Measurements from ENCODE around the gene ARHGDIA. TPM values are rescaled to one million over a fixed set of nuclear protein-coding genes. Genes with fewer than 3 reads are reported as not detected.

The ARHGDIA gene
- total RNA-seq, 4 donors from 2014 or later: 120 to 219 (median 169) TPM

GRCh38 chr17:81844327-81844851 lies 26.7 kb downstream of the ARHGDIA start:
- TF ChIP-seq EP300 (IDR thresholded peaks at IDR 0.05) (no peak), CTCF (IDR thresholded peaks at IDR 0.05) (no peak), POLR2A (IDR thresholded peaks at IDR 0.05) (no peak), POLR2AphosphoS5 (IDR thresholded peaks at IDR 0.05) (no peak)
- Histone ChIP-seq H3K27me3 (no peaks in the 10 kb centered on the region), H3K4me3 (no peak overlapping the region), H3K27ac (no peak overlapping the region), H3K4me1 (no peaks in the 10 kb centered on the region), H3K9me3 (no peaks in the 10 kb centered on the region), H3K36me3 (peaks cover 0 to 69% of the 10 kb centered on the region in 2 donors)
- 93% methylated on average over 3 of the region's 14 CpGs; no CpG with 5 or more reads in 1 of the 2 donors for WGBS, 2 donors (ENCODE audit: low coverage in 1 of 2)
- no peak for ATAC-seq

- H3K27ac ChIP-seq: no peak overlapping the region
- H3K4me1 ChIP-seq: no peaks in the 10 kb centered on the region
- TF ChIP-seq EP300 (IDR thresholded peaks at IDR 0.05): no peak
- no peak for TF ChIP-seq POLR2AphosphoS5 (IDR thresholded peaks at IDR 0.05)
- TF ChIP-seq POLR2A (IDR thresholded peaks at IDR 0.05): no peak
- no peak for TF ChIP-seq CTCF (IDR thresholded peaks at IDR 0.05)
- H3K27me3 ChIP-seq: no peaks in the 10 kb centered on the region
- 92 to 97% methylated on average over 6 to 13 of the region's 30 CpGs for WGBS, 2 donors (ENCODE audit: low coverage in 1 of 2)
- no peaks in the 10 kb centered on the region for H3K9me3 ChIP-seq
- no peak for ATAC-seq
- H3K36me3 ChIP-seq: peaks cover 0 to 64% of the 10 kb centered on the region in 2 donors
- H3K4me3 ChIP-seq: no peak overlapping the region
These were observed 27.3 kb downstream of the ARHGDIA start for GRCh38 chr17:81843713-81844326.

GRCh38 chr17:81842725-81843504 lies 28.2 kb downstream of the ARHGDIA start:
- H3K36me3 ChIP-seq: peaks cover 0 to 56% of the 10 kb centered on the region in 2 donors
- WGBS, 2 donors (ENCODE audit: low coverage in 1 of 2): 48 to 73% methylated on average over 3 to 6 of the region's 21 CpGs
- peak overlapping the region in 2 of 4 donors; percentile 25 to 38 for H3K27ac ChIP-seq
- ATAC-seq: peak; percentile 60
- H3K9me3 ChIP-seq: no peaks in the 10 kb centered on the region
- H3K4me1 ChIP-seq: no peaks in the 10 kb centered on the region
- no peaks in the 10 kb centered on the region for H3K27me3 ChIP-seq
- H3K4me3 ChIP-seq: no peak overlapping the region
- TF ChIP-seq CTCF (IDR thresholded peaks at IDR 0.05) (no peak), EP300 (IDR thresholded peaks at IDR 0.05) (no peak), POLR2AphosphoS5 (IDR thresholded peaks at IDR 0.05) (no peak), POLR2A (IDR thresholded peaks at IDR 0.05) (no peak)

- peaks cover 0 to 50% of the 10 kb centered on the region in 2 donors for H3K36me3 ChIP-seq
- 85 to 89% methylated on average over 6 to 10 of the region's 11 CpGs for WGBS, 2 donors (ENCODE audit: low coverage in 1 of 2)
- H3K9me3 ChIP-seq: no peaks in the 10 kb centered on the region
- H3K4me1 ChIP-seq: no peaks in the 10 kb centered on the region
- no peak for ATAC-seq
- TF ChIP-seq POLR2AphosphoS5 (IDR thresholded peaks at IDR 0.05) (no peak), EP300 (IDR thresholded peaks at IDR 0.05) (no peak), CTCF (IDR thresholded peaks at IDR 0.05) (no peak), POLR2A (IDR thresholded peaks at IDR 0.05) (no peak)
- peak overlapping the region in 1 of 4 donors; percentile 38 for H3K27ac ChIP-seq
- H3K27me3 ChIP-seq: no peaks in the 10 kb centered on the region
- H3K4me3 ChIP-seq: no peak overlapping the region
These were observed 28.8 kb downstream of the ARHGDIA start for GRCh38 chr17:81842378-81842724.
